GM10266 (cell line): ENCODE measurements around the gene SURF6.

ENCODE experiments used
- DNase-seq: peaks from one replicate; pipeline ENCODE4 v3.0.0; 2012; ENCODE audit errors: extremely low spot score
- TF ChIP-seq, protein P1 (sequence below): IDR thresholded peaks from 2 replicates; pipeline ENCODE4 v1.5.1; 2012; ENCODE audit warnings: mild to moderate bottlenecking, low read depth; ENCODE audit not compliant: control insufficient read depth, insufficient read depth; ENCODE audit errors: missing control alignments

SURF6 gene

DNA sequence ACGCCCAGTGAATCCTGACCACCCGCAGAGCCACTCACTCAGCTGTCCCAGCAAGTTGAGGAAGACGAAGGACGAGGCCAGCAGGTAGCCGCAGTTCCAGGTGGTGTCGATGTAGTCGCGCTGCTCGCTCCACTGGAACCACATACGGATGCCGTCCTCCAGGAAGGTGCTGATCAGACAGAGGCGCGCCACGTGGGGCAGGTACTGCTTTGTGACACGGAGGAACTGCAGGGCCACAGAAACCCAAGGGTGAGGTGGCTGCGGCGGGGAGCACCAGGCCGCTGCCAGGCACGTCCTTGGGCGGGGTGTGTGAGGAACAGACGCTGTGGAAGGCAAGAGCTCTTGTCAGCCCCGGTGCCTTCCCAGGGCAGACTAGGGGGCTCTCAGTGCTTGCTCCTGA, 31.2 kb upstream of the SURF6 start:
- DNase-seq = no peak
- TF ChIP-seq, protein P1, sequence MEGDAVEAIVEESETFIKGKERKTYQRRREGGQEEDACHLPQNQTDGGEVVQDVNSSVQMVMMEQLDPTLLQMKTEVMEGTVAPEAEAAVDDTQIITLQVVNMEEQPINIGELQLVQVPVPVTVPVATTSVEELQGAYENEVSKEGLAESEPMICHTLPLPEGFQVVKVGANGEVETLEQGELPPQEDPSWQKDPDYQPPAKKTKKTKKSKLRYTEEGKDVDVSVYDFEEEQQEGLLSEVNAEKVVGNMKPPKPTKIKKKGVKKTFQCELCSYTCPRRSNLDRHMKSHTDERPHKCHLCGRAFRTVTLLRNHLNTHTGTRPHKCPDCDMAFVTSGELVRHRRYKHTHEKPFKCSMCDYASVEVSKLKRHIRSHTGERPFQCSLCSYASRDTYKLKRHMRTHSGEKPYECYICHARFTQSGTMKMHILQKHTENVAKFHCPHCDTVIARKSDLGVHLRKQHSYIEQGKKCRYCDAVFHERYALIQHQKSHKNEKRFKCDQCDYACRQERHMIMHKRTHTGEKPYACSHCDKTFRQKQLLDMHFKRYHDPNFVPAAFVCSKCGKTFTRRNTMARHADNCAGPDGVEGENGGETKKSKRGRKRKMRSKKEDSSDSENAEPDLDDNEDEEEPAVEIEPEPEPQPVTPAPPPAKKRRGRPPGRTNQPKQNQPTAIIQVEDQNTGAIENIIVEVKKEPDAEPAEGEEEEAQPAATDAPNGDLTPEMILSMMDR = no peak

DNA sequence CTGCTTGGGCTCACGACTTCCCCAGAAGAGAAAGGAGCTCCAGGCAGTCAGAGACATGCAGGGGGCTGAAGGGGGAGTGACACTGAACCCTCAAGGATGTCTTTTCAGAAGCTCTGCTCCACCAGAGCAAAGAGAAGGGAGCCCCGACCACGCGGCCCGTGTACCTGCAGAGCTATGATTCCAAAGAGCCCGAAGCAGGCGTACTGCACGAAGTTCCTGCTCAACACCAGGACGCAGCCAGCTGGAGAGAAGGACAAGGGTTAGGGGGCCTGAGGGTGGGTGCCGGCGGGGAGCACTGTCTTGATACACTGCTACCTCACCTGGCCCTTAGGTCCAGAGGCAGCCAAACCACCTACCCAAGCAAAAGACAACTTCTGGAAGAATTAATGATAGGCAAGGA, 30.4 kb upstream of the SURF6 start:
- TF ChIP-seq, protein P1 = no peak
- no peak for DNase-seq

DNA sequence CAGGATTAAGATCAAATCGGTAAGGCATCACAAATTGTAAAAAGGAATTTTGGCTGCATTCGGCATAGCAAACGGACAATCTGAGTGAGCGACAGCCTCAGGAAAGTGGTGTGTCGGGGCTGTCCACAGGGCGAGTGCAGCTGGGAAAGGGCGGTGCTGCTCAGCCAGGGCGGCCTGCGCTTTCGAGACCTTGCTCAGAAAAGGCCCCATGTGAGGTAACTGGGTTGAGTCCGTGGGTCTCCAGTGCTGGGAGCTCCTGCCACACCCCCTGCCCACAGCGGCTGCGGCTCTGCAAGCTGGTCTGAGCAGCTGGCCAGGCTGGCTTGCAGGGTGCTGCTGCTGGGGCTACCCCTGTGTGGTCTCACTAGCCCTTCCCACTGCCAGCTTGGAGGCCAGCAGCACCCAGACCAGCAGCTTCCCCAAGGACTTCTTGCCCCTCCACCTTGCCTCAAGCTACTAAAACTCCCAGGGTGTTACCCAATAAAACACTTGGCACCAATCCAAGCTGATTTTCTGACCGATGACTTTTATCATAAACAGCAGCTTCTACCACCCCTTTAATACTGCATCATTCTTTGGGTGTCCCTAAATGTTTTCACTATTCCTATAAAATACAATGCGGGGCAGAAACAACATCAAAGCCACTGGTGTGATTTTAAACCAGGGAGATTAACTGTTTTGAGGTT, 26.5 kb upstream of the SURF6 start:
- no peak for DNase-seq
- TF ChIP-seq, protein P1 = no peak

DNA sequence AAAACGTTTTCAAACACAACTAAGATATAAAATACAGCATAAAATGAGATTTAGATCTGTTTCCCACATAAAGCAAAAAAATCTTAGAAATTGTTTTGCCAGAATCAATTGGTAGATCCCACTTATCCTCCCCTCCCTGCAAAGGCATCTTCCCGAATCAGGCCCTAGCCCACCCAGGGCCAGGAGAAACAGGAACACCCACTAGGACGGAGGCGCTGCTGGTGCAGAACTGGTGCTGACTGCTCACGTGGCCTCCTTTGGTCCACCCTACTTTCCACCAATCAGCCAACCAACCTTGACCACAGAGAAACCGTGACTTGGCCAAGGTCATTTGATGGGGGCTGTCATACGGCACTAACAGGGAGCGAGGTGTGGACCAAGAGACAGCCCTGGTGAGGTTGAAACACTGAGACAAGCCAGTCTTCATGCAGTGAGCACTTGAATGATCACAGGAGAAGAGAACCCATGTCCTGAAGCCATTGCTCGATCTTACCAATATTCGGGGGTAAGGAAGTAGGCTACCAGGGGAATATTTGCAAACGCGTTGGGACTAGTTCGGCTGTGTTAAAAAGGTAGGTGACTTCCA, 25.6 kb upstream of the SURF6 start:
- DNase-seq = no peak
- TF ChIP-seq, protein P1 = no peak

DNA sequence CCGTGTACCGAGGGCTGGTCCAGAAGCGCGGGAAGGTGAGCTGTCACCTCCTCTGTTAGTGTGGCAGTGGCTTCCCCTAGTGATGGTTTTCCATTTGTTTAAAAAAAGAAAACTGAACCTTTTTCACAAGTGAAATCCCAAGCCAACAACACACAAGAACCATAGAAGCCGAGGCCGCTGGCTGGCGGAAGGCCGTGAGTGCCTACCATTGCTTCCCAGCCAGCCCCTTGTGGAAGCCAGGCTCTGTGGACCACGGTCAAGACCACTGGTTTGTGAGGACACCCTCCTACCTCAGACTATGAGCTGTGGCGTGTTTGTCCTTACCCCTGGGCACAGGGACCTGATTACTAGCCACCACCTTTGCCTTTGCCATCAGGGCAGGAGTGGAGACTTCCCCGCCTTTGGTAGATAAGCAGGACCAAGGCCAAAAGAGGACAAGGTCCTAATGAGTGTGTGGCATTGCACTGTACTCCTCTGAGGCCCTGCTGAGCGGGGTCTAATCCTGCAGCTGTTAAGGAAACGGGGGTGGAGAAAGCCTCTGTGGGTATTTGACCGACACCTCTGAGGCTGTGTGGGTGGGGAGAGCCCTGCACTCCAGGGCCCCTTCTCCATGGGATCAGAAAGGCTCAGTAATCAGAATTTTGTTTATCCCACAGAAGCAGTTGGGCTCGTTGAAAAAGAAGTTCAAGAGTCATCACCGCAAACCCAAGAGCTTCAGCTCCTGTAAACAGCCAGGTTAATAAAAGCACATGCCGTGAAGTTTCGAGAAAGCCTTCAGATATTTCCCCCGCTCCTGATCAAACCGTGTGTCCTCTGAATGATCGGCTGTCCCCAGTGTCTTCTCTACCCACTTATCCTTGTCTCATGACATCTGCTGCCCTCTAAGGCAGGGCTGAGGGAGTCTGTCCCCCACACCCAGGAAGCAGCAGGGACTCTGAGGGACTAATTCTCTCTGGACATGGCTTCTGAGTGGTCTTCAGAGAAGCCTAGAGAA, 24.7 kb upstream of the SURF6 start:
- DNase-seq = no peak

DNA sequence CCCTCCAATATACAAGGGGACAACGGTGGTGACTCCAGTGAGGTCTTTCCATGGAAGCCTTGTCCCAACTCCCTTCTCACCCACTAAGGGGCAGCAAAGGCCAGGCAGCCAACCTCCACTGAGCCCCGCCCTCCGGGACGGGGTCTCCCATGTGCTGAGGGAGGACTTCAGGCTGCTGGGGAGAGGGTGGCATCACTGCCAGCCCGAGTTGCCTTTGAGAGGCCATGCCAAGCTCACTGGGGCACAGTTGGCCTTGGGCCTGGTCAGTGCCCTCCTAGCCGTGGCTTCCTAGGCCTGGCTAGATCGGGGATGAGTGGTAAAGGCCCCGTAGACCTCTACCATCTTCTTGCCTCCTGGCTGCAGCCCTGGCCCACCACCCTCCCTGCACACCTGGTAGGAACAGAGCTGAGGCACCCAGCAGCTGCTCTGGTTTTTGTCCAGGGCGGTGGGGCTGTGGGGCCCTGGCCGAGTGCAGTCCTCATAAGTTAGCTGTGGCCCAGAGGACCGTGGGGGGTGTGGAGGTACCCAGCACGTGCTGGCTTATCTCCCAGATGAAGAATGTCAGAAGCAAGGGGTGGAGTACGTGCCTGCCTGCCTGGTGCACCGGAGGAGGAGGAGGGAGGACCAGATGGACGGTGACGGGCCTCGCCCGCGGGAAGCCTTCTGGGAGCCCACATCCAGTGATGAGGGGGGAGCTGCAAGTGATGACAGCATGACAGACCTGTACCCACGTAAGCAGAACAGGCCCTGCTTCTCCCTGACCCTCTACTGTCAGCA, 23.6 kb upstream of the SURF6 start:
- TF ChIP-seq, protein P1 = peak; percentile 26
- no peak for DNase-seq

More for the DNA sequence above, 24.7 kb upstream of the SURF6 start:
- TF ChIP-seq, protein P1 = no peak
